Kidney epithelial cell (primary cell): ENCODE data around the gene EIF3F. TPM values are rescaled to one million over a fixed set of nuclear protein-coding genes. Genes with fewer than 3 reads are reported as not detected.

Experiments used
- DNase-seq: peaks from one replicate; pipeline ENCODE4 v3.0.0-alpha.2; 2010; ENCODE audit warnings: low read depth
- H3K27me3 ChIP-seq: 2 replicates; pipeline ENCODE4 v1.6.0; 2011; ENCODE audit warnings: low read length; ENCODE audit not compliant: control insufficient read depth, insufficient read depth
- H3K36me3 ChIP-seq: 2 replicates; pipeline ENCODE4 v1.5.1; 2011; ENCODE audit warnings: low read length; ENCODE audit not compliant: control insufficient read depth, insufficient read depth
- H3K4me3 ChIP-seq: 2 replicates; pipeline ENCODE4 v1.5.1; 2011; ENCODE audit warnings: low read depth, mild to moderate bottlenecking, control low read depth, low read length
- total RNA-seq: library from RNA; depleted of rRNA; stranded (reverse); fragments of >200 nt; gene quantifications from 2 replicates; pipeline ENCODE4 v1.2.3, GENCODE V29; 2015
- TF ChIP-seq, protein P1 (sequence below): IDR thresholded peaks from 2 replicates; pipeline ENCODE4 v1.5.1; 2011; ENCODE audit warnings: mild to moderate bottlenecking, moderate library complexity, low read length, control low read depth, inconsistent platforms; ENCODE audit not compliant: insufficient read depth, poor library complexity, severe bottlenecking

The EIF3F gene, protein sequence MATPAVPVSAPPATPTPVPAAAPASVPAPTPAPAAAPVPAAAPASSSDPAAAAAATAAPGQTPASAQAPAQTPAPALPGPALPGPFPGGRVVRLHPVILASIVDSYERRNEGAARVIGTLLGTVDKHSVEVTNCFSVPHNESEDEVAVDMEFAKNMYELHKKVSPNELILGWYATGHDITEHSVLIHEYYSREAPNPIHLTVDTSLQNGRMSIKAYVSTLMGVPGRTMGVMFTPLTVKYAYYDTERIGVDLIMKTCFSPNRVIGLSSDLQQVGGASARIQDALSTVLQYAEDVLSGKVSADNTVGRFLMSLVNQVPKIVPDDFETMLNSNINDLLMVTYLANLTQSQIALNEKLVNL
- 334 and 372 TPM in 2 replicates for total RNA-seq

GRCh38 chr11:7986768-7987559 lies at the start of gene EIF3F:
Gene EIF3F, plus strand, starts transcription at chr11:7987337. Its CDS starts 16 bp downstream, at chr11:7987353.
- TF ChIP-seq, protein P1, sequence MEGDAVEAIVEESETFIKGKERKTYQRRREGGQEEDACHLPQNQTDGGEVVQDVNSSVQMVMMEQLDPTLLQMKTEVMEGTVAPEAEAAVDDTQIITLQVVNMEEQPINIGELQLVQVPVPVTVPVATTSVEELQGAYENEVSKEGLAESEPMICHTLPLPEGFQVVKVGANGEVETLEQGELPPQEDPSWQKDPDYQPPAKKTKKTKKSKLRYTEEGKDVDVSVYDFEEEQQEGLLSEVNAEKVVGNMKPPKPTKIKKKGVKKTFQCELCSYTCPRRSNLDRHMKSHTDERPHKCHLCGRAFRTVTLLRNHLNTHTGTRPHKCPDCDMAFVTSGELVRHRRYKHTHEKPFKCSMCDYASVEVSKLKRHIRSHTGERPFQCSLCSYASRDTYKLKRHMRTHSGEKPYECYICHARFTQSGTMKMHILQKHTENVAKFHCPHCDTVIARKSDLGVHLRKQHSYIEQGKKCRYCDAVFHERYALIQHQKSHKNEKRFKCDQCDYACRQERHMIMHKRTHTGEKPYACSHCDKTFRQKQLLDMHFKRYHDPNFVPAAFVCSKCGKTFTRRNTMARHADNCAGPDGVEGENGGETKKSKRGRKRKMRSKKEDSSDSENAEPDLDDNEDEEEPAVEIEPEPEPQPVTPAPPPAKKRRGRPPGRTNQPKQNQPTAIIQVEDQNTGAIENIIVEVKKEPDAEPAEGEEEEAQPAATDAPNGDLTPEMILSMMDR, result peak; percentile 82
- peak; percentile 99 for DNase-seq
- no peaks in the 10 kb centered on the region for H3K36me3 ChIP-seq
- H3K27me3 ChIP-seq, result no peaks in the 10 kb centered on the region
- peak within 1 kb of the TSS; percentile 91 for H3K4me3 ChIP-seq

DNA sequence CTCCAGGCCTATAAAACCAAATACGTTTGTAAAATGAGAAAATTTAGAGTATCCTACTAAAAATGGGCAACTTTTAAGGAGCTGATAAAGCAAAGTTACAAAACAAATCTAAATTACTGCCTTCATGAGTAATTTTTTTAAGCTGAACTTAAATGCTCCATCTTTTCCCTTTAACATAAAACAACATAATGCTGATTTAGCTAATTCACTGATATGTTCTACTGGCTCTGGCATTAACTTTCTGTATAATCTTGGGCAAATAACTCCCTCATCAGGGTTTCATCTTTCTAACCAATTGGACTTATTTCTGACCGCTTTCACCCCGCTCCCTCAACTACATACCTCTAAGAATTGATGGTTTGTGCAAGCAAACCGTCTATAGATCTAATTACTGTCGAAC lies 46.0 kb upstream of the EIF3F start:
- DNase-seq, result no peak
- H3K4me3 ChIP-seq, result no peak overlapping the region
- TF ChIP-seq, protein P1, result no peak

GRCh38 chr11:7941608-7942007 lies 45.5 kb upstream of the EIF3F start, which contains the start of gene OR10A3:
Gene OR10A3, minus strand, starts transcription at chr11:7941708. Its CDS starts 2,188 bp downstream, at chr11:7939520.
- TF ChIP-seq, protein P1, result no peak
- H3K27me3 ChIP-seq, result no peaks in the 10 kb centered on the region
- DNase-seq, result no peak
- no peaks in the 10 kb centered on the region for H3K36me3 ChIP-seq
- H3K4me3 ChIP-seq, result no peak within 1 kb of the TSS

More for the DNA sequence above, 46.0 kb upstream of the EIF3F start:
- Histone ChIP-seq H3K27me3 (no peaks in the 10 kb centered on the region), H3K36me3 (no peaks in the 10 kb centered on the region)

- peaks cover 3% of the 10 kb centered on the region for H3K27me3 ChIP-seq
- TF ChIP-seq, protein P1, result no peak
- DNase-seq, result no peak
- H3K36me3 ChIP-seq, result no peaks in the 10 kb centered on the region
- H3K4me3 ChIP-seq, result no peak overlapping the region
Observed at GRCh38 chr11:7944123-7944522, 43.0 kb upstream of the EIF3F start.

DNA sequence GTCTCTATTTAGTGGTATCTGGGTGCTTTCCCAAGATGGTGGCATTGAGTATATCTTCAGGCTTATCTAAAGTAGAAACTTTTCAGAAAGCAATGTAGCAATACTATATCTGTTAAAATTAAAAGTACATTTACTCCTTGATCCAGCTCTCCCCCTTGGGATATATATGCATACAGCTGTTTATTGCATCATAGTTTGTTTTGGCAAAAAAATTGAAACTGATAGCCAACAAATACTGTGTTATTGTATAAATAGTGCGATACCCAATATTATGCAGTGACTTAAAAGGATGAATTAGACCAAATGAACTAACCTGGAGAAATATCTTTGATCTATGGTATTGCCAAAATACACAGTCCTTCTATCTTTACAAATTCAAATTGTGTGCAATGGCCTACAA lies 37.2 kb upstream of the EIF3F start:
- Histone ChIP-seq H3K4me3 (no peak overlapping the region), H3K36me3 (no peaks in the 10 kb centered on the region), H3K27me3 (peaks cover 3% of the 10 kb centered on the region)
- DNase-seq, result no peak
- TF ChIP-seq, protein P1, result no peak
